HepG2 (cell line): ENCODE measurements around the gene CAB39. TPM values are rescaled to one million over a fixed set of nuclear protein-coding genes. Genes with fewer than 3 reads are reported as not detected.

Experiments used
- BRCA1 ChIP-seq: sonication (generic); formaldehyde crosslinking; IDR thresholded peaks from 2 replicates; pipeline ENCODE4 v1.4.0; 2020; ENCODE audit warnings: missing genetic modification reagents
- FOXC1 ChIP-seq: sonication (generic); formaldehyde crosslinking; IDR thresholded peaks from 2 replicates; pipeline ENCODE4 v1.8.0; 2022; ENCODE audit warnings: mild to moderate bottlenecking, missing genetic modification reagents, borderline replicate concordance
- FOXK2 ChIP-seq: fragments of 450-650 bp; IDR thresholded peaks from 2 replicates; pipeline ENCODE4 v1.6.1; 2016
- ZBTB8A ChIP-seq: sonication (generic); formaldehyde crosslinking; IDR thresholded peaks from 2 replicates; pipeline ENCODE4 v1.4.0; 2020; ENCODE audit warnings: mild to moderate bottlenecking, low read depth, missing genetic modification reagents, borderline replicate concordance
- ZNF160 ChIP-seq: sonication (generic); formaldehyde crosslinking; IDR thresholded peaks from 2 replicates; pipeline ENCODE4 v1.8.0; 2022; ENCODE audit warnings: mild to moderate bottlenecking, inconsistent platforms, missing genetic modification reagents
- ZNF768 ChIP-seq: sonication (generic); formaldehyde crosslinking; IDR thresholded peaks from 2 replicates; pipeline ENCODE4 v1.4.0; 2020; ENCODE audit warnings: missing genetic modification reagents
- polyA plus RNA-seq, 8 experiments: library from polyadenylated mRNA; depleted of rRNA in 3 of 8; stranded (reverse) in 7 of 8; unstranded in 1 of 8; fragments of >200 nt; fragmentation: Illumina TruSeq in 4 of 8; extraction: Trizol in 4 of 8; gene quantifications; 2 replicates each; pipeline versions ENCODE4 v1.2.1 to v1.2.3, GENCODE V29; 2011 to 2016; ENCODE audit warnings: low read depth in 4 of 8, missing spikeins in 1 of 8, mixed read lengths in 1 of 8; ENCODE audit not compliant: insufficient read depth in 1 of 8
- total RNA-seq, 5 experiments: library from RNA; depleted of rRNA; stranded (reverse); fragments of >200 nt; fragmentation: Illumina TruSeq; extraction: Trizol; gene quantifications; 2 replicates each; pipeline ENCODE4 v1.2.3, GENCODE V29; 2016; ENCODE audit warnings: low read depth in 1 of 5
- TF ChIP-seq, protein P1 (sequence below): sonication (generic); formaldehyde crosslinking; IDR thresholded peaks from 2 replicates; pipeline ENCODE4 v1.5.0; 2020; ENCODE audit warnings: mild to moderate bottlenecking, missing genetic modification reagents, borderline replicate concordance
- TF ChIP-seq, protein P2 (sequence below): sonication (generic); formaldehyde crosslinking; IDR thresholded peaks from 2 replicates; pipeline ENCODE4 v1.5.1; 2020; ENCODE audit warnings: mild to moderate bottlenecking, missing genetic modification reagents
- TF ChIP-seq, protein P3 (sequence below): sonication (generic); formaldehyde crosslinking; IDR thresholded peaks from 2 replicates; pipeline ENCODE4 v1.8.0; 2022; ENCODE audit warnings: mild to moderate bottlenecking, missing genetic modification reagents, borderline replicate concordance

Gene CAB39
- total and polyA plus RNA-seq, 2 of the 13 experiments (the other 11 are each of a cell fraction or from before 2014, with no cell fraction given), result 19.3 to 45.3 TPM

DNA sequence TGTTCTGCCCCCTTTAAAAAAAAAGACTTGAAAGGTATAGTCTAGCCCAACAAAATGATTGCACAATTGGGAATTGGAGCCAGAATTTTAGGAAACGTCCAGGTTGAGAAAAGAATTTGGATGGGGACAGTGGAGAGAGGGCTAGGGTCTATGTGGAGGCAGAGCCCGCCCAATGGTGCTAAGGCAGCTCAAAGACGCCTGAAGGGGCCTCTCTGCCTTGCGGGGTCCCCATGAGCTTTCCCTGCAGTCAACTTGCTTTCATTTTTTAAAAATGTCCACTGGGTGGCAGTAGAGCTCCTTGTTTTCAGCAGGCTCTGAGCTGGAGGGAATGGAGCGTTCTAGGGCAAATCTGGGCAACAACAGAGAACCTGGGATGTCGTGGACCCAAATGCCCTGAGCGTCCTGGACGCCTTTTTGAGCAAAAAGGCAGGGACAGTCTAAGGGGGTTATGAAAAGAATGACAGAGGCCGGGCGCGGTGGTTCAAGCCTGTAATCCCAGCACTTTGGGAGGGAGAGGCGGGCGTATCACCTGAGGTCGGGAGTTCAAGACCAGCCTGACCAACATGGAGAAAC lies 111.8 kb downstream of the CAB39 start (continued):
- TF ChIP-seq FOXC1 (CRISPR knock-in tag), result no peak
- TF ChIP-seq, protein P1, sequence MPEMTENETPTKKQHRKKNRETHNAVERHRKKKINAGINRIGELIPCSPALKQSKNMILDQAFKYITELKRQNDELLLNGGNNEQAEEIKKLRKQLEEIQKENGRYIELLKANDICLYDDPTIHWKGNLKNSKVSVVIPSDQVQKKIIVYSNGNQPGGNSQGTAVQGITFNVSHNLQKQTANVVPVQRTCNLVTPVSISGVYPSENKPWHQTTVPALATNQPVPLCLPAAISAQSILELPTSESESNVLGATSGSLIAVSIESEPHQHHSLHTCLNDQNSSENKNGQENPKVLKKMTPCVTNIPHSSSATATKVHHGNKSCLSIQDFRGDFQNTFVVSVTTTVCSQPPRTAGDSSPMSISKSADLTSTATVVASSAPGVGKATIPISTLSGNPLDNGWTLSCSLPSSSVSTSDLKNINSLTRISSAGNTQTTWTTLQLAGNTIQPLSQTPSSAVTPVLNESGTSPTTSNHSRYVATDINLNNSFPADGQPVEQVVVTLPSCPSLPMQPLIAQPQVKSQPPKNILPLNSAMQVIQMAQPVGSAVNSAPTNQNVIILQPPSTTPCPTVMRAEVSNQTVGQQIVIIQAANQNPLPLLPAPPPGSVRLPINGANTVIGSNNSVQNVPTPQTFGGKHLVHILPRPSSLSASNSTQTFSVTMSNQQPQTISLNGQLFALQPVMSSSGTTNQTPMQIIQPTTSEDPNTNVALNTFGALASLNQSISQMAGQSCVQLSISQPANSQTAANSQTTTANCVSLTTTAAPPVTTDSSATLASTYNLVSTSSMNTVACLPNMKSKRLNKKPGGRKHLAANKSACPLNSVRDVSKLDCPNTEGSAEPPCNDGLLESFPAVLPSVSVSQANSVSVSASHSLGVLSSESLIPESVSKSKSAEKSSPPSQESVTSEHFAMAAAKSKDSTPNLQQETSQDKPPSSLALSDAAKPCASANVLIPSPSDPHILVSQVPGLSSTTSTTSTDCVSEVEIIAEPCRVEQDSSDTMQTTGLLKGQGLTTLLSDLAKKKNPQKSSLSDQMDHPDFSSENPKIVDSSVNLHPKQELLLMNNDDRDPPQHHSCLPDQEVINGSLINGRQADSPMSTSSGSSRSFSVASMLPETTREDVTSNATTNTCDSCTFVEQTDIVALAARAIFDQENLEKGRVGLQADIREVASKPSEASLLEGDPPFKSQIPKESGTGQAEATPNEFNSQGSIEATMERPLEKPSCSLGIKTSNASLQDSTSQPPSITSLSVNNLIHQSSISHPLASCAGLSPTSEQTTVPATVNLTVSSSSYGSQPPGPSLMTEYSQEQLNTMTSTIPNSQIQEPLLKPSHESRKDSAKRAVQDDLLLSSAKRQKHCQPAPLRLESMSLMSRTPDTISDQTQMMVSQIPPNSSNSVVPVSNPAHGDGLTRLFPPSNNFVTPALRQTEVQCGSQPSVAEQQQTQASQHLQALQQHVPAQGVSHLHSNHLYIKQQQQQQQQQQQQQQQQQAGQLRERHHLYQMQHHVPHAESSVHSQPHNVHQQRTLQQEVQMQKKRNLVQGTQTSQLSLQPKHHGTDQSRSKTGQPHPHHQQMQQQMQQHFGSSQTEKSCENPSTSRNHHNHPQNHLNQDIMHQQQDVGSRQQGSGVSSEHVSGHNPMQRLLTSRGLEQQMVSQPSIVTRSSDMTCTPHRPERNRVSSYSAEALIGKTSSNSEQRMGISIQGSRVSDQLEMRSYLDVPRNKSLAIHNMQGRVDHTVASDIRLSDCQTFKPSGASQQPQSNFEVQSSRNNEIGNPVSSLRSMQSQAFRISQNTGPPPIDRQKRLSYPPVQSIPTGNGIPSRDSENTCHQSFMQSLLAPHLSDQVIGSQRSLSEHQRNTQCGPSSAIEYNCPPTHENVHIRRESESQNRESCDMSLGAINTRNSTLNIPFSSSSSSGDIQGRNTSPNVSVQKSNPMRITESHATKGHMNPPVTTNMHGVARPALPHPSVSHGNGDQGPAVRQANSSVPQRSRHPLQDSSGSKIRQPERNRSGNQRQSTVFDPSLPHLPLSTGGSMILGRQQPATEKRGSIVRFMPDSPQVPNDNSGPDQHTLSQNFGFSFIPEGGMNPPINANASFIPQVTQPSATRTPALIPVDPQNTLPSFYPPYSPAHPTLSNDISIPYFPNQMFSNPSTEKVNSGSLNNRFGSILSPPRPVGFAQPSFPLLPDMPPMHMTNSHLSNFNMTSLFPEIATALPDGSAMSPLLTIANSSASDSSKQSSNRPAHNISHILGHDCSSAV, result 0 out of 2 replicates have a peak, but pooled peaks have one; percentile 13
- TF ChIP-seq ZNF768 (CRISPR knock-in tag), result no peak
- TF ChIP-seq, protein P2, sequence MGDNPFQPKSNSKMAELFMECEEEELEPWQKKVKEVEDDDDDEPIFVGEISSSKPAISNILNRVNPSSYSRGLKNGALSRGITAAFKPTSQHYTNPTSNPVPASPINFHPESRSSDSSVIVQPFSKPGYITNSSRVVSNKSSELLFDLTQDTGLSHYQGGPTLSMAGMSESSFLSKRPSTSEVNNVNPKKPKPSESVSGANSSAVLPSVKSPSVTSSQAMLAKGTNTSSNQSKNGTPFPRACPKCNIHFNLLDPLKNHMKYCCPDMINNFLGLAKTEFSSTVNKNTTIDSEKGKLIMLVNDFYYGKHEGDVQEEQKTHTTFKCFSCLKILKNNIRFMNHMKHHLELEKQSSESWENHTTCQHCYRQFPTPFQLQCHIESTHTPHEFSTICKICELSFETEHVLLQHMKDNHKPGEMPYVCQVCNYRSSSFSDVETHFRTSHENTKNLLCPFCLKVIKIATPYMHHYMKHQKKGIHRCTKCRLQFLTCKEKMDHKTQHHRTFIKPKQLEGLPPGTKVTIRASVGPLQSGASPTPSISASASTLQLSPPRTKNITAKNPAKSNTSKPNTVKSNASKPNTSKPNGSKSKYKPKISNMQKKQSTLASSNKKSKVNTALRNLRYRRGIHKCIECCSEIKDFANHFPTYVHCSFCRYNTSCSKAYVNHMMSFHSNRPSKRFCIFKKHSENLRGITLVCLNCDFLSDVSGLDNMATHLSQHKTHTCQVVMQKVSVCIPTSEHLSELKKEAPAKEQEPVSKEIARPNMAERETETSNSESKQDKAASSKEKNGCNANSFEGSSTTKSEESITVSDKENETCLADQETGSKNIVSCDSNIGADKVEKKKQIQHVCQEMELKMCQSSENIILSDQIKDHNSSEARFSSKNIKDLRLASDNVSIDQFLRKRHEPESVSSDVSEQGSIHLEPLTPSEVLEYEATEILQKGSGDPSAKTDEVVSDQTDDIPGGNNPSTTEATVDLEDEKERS (CRISPR knock-in tag), result 0 out of 2 replicates have a peak, but pooled peaks have one; percentile 29
- no peak for TF ChIP-seq BRCA1 (CRISPR knock-in tag)
- no peak for TF ChIP-seq FOXK2
- no peak for TF ChIP-seq ZBTB8A (CRISPR knock-in tag)
- TF ChIP-seq ZNF160, result no peak
- TF ChIP-seq, protein P3, sequence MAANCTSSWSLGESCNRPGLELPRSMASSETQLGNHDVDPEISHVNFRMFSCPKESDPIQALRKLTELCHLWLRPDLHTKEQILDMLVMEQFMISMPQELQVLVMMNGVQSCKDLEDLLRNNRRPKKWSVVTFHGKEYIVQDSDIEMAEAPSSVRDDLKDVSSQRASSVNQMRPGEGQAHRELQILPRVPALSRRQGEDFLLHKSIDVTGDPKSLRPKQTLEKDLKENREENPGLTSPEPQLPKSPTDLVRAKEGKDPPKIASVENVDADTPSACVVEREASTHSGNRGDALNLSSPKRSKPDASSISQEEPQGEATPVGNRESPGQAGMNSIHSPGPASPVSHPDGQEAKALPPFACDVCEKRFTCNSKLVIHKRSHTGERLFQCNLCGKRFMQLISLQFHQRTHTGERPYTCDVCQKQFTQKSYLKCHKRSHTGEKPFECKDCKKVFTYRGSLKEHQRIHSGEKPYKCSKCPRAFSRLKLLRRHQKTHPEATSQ (CRISPR knock-in tag), result 0 out of 2 replicates have a peak, but pooled peaks have one; percentile 17
